ENCODE data around the gene AP4M1.

- no peak for TF ChIP-seq ATF2 (CRISPR knock-in tag; IDR thresholded peaks at IDR 0.05)
- TF ChIP-seq TEAD4 (IDR thresholded peaks at IDR 0.05; ENCODE audit: low read length), result no peak
- TF ChIP-seq TEAD4 (CRISPR knock-in tag; IDR thresholded peaks at IDR 0.05; ENCODE audit: borderline replicate concordance), result no peak
- no peak for TF ChIP-seq ZC3H8 (IDR thresholded peaks at IDR 0.05)
- TF ChIP-seq MTA1 (IDR thresholded peaks at IDR 0.05; ENCODE audit: borderline replicate concordance), result no peak
- TF ChIP-seq CTCF (IDR thresholded peaks at IDR 0.05 in 2 of 3, conservative IDR thresholded peaks at IDR 0.05 in 1 of 3; ENCODE audit: insufficient read depth in 2 of 3, low read depth in 1 of 3, low read length in 3 of 3), result no peak
- TF ChIP-seq GTF2B (IDR thresholded peaks at IDR 0.05; ENCODE audit: extremely low read depth, insufficient read length), result no peak
- no peak for TF ChIP-seq SIX5 (IDR thresholded peaks at IDR 0.05; ENCODE audit: borderline replicate concordance in 1 of 2, insufficient read depth in 1 of 2, low read depth in 1 of 2, low read length in 2 of 2)
- TF ChIP-seq ZBTB43 (CRISPR knock-in tag; IDR thresholded peaks at IDR 0.05), result no peak
- no peak for TF ChIP-seq NCOA2 (IDR thresholded peaks at IDR 0.05; ENCODE audit: partially characterized antibody in 2 of 2)
- TF ChIP-seq C11orf30 (IDR thresholded peaks at IDR 0.05; ENCODE audit: low read depth), result no peak
- TF ChIP-seq ATF1 (CRISPR knock-in tag; IDR thresholded peaks at IDR 0.05), result no peak
- TF ChIP-seq ATF1 (tag; IDR thresholded peaks at IDR 0.05), result no peak
- no peak for TF ChIP-seq NRF1 (conservative IDR thresholded peaks at IDR 0.05 in 1 of 2, IDR thresholded peaks at IDR 0.05 in 1 of 2)
Measured at GRCh38 chr7:100132126-100132525, 30.7 kb downstream of the AP4M1 start.

All from K562 (cell line).